Measurements from ENCODE around the gene KRT27.

Gene KRT27

DNA sequence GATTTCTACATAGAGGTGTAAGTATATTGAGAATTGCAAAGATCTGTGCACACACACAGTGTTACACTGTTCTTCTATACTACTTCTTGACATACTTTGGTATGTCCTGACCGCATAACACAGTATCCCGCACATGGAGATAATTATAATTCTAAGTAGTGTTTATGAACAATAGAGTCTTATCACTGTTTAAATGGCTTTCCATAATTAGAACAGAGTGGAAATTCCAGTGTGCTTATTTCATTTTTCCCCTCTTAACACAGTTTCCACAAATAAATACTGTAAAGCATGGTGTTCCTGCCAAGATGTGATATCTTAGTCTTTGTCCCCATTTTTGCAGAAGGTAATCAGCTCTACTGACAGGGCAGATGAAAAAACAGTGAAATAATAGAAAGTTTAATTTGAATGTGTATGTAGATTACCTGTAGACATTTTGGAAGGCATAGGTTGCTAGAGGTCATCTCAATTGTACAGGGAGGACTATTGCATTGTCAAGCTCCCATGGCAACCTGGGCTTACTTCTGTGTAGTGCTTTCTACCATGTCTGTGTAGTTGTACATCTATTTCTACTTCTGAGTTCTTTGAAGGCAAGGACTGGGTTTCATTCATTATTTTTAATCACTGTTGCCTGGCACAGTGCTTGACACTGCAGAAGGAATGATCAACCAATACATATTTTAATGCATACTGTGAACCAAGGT is 27.5 kb upstream of the KRT27 start:
- DNase-seq (ENCODE audit: low read depth) = no peak

DNA sequence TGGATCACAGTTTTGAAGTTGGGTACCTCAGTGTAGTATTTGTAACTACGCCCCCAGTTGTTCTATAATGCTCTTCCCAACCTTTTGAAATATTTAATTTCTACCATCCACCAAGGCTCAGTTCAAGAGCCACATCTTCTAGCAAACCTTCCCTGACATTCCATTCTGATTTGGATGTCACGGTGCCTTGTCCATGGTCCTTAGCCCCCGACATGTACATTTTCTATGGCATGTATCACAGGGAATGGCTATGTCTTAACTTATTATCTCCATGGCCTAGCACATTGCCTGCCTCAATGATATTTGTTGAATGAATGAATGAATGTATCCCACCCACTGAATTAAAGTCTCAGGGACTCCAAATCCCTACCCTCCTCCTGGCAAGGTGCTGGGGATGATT is 23.8 kb upstream of the KRT27 start:
- no peak for DNase-seq (ENCODE audit: low read depth)

- DNase-seq (ENCODE audit: low read depth) = peak; percentile 35
Observed at GRCh38 chr17:40803617-40804082, 21.3 kb upstream of the KRT27 start.

- no peak for DNase-seq (ENCODE audit: low read depth)
Observed at GRCh38 chr17:40801157-40801556, 18.8 kb upstream of the KRT27 start.

- DNase-seq (ENCODE audit: low read depth) = no peak
Observed at GRCh38 chr17:40800381-40800780, 18.0 kb upstream of the KRT27 start.

DNA sequence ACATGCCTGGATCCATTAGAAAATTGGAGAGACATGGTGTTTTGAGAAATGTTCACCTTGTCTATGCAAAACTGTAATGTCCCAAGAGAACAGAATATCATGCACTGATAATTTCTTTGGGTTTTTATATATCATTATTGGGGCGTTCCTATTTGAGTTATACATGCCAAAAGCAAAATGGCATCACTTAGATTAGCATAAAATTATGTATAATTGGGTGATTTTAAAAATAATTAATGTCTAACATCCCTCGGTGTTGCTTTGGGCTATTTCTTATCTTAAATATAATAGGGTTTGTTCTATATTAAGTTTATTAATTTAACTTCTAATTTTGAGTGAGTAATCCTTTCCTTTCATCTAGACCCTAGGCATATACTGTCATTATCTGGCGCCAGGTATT is 17.5 kb upstream of the KRT27 start, which contains the start of gene KRT28:
KRT28 (minus strand) TSS at position 101 of the 400 bp plus-strand sequence; CDS start at position 35, 66 bp downstream.
- no peak for DNase-seq (ENCODE audit: low read depth)

- DNase-seq (ENCODE audit: low read depth) = no peak
Observed at GRCh38 chr17:40796846-40797245, 14.5 kb upstream of the KRT27 start.

- DNase-seq (ENCODE audit: low read depth) = no peak
Observed at GRCh38 chr17:40795019-40795667, 12.8 kb upstream of the KRT27 start.

DNA sequence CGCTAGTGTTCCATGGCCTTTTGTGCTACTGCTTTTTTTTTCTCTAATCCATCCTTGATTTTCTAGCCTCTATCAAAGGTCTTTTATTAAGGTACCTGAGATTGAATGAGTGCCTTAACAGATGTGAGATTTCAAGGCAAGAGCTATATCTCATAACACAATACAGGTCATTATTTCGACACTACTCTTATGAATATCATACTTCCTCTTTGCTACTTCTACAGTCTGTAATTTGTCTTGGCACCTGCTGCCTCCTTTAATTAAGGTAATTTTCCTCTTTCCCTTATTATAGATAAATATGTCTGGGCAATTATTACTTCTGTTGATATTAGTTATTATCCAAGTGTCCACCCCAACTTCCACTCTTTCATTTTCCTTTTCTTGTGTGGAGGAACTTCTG is 12.1 kb upstream of the KRT27 start:
- DNase-seq (ENCODE audit: low read depth) = no peak

DNA sequence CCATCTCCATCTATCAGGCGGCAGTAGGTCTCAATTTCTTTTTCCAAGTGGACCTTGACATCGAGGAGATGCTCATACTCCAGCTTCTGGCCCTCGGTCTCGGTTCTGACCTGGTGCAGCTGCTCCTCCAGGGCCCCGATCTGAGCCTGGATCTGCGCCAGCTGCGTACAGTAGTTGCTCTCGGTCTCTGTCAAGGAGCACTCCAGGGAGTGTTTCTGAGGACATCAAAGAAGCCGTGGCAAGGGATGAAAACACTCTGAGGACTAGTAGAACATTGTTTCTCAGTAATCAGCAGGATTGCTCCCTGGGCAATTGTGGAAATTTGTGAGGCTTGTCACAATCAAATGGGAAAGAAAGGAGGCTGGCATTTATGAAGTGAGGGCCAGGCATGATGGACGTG is 11.5 kb upstream of the KRT27 start:
- no peak for DNase-seq (ENCODE audit: low read depth)

DNA sequence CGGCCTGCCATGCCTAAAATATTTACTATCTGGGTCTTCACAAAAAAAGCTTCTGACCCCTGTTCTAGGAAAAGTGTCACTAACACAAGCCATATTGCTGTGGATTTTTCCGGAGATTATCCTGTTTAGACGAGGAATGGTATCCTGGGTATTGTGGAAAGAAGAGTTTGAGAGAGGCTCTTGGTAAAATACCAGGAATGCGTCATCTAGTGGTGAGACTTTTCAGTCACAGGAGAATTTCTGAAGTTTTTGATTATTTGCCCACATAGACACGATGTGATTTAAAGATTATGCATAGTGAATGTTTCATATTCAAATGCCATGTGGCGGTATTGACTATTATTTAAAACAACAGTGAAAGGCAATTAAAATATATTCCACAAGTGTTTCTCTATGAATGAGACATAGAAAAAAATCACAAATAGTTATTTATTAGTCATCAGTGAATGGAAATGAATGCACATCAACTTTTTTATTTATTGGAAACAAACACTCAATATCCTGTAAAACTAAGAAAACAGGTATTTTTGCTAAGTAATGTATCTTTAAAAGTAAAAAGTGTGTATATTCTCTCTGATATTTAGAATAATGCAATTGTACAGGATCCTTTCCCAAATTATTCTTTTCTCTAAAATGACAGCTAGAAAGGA is 9.6 kb upstream of the KRT27 start:
- peak; percentile 21 for DNase-seq (ENCODE audit: low read depth)

DNA sequence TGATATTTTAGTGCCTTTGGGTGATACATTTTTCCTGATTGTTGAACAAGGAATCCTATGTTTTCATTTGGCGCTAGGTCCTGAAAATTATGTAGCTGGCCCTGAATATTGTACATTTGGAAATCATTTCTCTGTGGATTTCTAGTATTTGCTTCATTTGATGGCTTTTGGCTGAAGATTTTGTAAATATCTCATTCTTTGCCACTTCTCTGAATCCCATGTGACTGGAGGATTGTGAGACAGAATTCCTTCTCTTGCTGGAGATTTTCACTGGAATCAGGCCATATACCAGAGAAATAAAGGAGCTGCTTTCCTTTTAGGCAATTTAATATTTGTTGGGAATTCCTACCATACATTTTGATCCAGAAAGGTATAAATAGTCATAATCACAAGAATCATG is 8.8 kb upstream of the KRT27 start:
- peak; percentile 24 for DNase-seq (ENCODE audit: low read depth)

- no peak for DNase-seq (ENCODE audit: low read depth)
Observed at GRCh38 chr17:40779181-40779909, 3.0 kb downstream of the KRT27 start.

GRCh38 chr17:40778461-40778860 is 3.9 kb downstream of the KRT27 start:
- no peak for DNase-seq (ENCODE audit: low read depth)

- no peak for DNase-seq (ENCODE audit: low read depth)
Observed at GRCh38 chr17:40777971-40778370, 4.4 kb downstream of the KRT27 start.

- no peak for DNase-seq (ENCODE audit: low read depth)
Observed at GRCh38 chr17:40777459-40777858, 4.9 kb downstream of the KRT27 start.

- DNase-seq (ENCODE audit: low read depth) = no peak
Observed at GRCh38 chr17:40775945-40776344, 6.4 kb downstream of the KRT27 start.

DNA sequence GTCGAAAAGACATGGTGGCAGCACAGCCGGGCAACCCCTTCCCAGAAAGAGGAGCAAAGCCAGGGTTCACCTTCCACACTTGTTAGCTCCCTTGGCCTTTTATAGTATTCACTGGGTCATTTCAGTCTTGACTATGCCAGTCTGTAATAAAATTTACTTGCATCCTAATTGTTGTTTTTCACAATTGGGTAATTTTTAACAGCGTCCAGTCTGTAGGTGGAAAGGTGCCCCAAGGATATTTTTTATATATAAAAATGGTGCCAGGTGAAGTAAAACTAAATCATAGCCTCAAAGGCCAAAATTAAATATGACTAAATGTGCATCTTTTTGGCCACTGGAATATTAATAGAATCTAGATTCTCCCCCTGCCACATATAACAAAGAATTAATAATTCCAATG is 10.2 kb downstream of the KRT27 start, which contains the start of gene KRT26:
KRT26 (minus strand) TSS at position 101 of the 400 bp plus-strand sequence; CDS start at position 13, 88 bp downstream.
- DNase-seq (ENCODE audit: low read depth) = no peak

- DNase-seq (ENCODE audit: low read depth) = no peak
Observed at GRCh38 chr17:40765657-40766056, 16.7 kb downstream of the KRT27 start.

DNA sequence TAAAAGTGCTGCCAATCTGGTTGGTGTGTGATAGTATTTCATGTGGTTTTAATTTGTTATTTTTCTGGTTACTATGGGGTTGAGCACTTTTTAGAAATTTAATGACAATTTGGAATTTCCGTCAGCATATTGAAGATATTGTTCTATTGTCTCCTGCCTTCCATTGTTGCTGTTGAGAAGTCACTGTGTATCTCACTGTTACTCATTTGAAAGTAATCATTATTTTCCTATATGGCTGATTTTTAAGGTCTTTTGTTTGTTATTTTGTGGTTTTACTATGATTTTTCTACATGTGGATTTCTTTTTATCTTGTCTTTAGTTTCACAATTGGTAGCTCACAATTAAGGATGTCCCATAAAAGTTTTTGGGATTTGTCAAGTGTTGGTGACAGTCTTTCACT is 18.6 kb downstream of the KRT27 start:
- DNase-seq (ENCODE audit: low read depth) = no peak

DNA sequence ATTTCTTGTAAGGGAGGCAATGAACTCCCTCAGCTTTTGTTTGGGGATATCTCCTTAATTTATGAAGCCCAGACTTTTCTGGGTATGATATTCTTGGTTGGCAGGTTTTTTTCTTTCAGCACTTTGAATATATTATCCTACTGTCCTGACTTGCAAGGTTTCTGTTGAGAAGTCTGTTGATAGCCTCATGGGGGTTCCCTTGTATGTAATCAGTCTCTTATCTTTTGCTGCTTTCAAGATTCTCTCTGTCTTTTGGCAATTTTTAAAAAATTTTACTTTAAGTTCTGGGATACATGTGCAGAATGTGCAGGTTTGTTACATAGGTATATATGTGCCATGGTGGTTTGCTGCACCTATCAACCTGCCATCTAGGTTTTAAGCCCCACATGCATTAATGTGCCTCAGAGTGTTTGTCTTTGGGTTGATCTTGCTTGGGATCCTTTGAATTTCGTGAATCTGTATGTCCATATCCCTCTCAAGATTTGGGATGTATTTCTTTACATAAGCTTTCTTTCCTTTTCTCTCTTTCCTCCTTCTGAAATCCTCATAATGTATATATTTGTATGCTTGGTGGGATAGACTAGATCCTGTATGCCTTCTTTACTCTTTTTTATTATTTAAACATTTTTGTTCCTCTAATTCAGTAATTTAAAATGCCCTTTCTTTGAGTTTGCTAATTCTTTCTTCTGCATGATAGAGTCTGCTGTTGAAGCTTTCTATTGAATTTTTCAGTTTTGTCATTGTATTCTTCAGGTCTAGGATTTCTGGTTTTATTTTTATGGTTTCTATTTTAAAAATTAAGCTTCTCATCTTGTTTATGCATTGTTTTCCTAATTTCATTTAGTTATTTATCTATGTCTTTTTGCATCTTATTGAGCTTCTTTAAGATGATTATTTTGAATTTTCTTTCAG is 22.0 kb downstream of the KRT27 start:
- DNase-seq (ENCODE audit: low read depth) = no peak

Data from GM04504 (cell line).